ENCODE data around the gene KLHL26. TPM values are rescaled to one million over a fixed set of nuclear protein-coding genes. Genes with fewer than 3 reads are reported as not detected.

Gene KLHL26
- total RNA-seq, 1 donor from 2014 or later: 17.1 TPM

DNA sequence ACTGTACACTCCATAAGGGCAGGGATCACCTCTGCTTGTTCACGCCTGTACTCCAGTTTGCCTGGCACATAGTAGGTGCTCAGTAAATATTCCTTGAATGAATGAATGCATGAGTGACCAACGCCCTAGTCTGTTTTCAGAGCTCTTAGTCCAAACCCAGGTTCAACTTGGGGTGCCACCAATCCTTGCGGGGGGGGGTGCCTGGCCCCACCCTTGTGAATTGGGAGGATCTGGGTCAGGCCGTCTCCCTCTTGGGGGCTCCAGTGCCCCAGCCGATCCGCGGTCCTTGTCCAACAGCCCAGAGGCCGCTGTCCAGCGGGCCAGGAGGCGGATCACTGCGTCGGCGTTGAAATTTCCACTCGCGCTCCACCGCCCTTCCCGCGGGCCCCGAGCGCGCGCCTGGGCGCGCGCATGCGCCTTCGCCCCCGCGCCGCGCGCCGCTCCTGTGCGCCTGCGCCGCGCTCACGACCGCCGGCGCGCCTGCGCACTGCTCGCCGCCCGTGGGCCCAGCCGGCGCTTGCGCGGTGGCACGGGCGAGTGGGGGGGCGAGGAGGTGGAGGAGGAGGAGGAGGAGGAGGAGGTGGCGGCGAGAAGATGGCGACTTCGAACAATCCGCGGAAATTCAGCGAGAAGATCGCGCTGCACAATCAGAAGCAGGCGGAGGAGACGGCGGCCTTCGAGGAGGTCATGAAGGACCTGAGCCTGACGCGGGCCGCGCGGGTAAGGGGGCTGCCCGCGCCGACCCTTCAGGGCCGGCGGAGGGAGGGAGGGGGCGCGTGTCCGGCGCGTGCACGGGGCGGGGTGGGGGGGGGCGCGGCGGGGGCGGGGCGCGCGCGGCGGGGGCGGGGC lies 46.5 kb downstream of the KLHL26 start, which contains the start of gene CRTC1:
Gene CRTC1 (plus strand): TSS at position 572 of the 849 bp plus-strand sequence. CDS start 23 bp downstream, at position 595.
- DNase-seq (ENCODE audit: low spot score): peak; percentile 95

DNA sequence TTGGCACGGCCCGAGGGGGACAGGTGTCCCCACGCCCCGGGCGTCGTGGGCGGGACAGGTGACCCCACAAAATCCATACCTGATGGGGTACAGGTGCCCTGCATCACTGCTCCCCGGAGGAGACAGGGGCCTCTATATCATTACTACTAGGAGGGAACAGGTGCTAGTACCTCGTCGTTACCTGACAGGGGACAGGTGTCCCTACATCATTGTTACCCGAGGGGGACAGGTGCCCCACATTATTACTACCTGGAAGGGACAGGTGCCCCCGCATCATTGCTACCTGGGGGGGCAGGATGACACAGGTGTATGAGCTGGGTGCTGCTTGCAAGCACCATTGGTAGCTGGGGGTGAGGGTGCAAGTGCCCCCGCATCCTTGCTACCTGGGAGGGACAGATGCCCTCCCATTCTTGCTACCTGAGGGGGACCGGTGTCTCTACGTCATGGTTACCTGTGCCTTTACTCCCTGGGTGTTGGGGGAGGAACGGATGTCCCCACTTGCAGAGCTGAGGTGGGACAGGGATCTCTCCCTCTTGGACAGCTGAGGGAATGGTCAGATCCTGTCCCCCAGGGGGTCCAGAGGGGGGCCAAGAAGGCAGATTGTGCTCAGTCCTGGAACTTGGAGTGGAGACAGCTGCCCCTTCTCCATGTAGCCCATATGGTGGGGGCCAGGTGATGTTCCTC lies 47.3 kb downstream of the KLHL26 start:
- DNase-seq (ENCODE audit: low spot score): no peak

DNA sequence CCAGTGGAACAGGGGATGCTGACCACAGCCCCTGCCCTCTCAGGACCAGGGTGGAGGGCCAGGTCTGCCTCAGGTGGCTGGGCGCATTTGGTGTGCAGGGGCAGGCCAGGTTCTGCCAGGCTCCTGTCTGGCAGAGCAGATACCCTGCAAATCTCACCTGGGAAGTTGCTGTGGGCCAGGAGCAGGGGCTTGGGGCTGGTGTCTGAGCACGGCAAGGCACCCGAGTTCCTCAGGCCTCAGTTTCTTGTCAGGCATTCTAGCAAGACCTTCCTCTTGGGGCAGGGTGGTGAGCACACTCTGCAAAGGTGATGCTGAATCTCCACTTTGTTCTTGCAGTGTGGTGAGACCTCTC lies 47.8 kb downstream of the KLHL26 start:
- no peak for DNase-seq (ENCODE audit: low spot score)

DNA sequence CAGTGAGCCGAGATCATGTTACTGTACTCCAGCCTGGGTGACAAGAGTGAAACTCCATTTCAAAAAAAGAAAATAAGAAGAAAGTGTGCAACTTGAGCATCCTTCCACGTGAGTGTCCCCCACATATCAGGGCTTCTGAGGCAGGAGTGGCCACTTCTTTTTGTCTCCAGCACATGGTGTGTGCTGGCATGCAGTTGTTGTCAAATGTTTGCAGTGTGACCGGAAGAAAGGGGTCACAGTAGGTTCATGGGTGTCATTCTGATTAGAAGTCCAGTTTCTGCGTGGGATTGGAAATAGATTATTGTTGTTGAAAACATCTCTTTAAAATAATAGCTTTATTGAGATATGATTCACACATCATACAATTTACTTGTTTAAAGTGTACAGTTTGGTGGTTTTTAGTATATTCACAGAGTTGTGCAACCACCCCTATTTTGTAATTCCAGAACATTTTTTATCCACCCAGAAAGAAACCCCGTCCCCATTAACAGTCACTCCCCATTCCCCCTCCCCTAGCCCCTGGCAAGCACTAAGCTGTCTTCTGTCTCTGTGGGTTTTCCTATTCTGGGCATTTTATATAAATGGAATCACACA lies 48.9 kb downstream of the KLHL26 start:
- DNase-seq (ENCODE audit: low spot score): no peak

DNA sequence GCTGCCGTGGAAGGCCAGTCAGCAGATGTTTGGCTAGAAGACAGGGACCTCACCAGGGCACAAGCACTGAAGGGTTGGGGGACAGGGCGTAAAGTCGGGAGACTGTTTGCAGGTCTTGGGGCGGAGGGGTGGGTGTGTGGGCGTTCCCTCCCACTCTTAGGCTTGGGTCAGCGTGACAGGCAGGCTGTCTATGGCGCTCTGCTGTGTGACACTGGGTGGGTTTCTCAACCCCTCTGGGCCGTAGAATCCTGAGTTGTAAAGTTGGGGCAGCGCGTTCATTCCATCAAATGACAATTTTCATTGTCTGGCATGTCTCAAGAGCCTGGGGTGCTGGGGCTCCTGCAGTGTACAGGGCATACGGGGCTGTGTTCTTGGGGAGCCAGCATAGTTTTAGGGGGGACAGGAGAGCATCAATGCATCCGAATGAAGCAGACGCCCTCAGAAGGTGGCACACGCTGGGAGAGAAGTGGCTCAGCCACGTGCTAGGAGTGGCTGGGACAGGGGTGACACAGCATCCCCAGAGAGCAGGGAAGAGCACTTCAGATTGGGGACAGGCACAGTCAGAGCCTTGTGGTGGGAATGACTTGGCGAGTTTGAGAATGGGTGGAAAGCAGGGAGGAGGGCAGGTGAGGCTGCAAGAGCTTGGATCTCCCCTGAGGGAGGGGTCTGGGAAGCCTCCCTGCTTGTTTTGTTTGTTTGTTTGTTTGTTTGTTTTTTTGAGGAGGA lies 51.1 kb downstream of the KLHL26 start:
- DNase-seq (ENCODE audit: low spot score): no peak

DNA sequence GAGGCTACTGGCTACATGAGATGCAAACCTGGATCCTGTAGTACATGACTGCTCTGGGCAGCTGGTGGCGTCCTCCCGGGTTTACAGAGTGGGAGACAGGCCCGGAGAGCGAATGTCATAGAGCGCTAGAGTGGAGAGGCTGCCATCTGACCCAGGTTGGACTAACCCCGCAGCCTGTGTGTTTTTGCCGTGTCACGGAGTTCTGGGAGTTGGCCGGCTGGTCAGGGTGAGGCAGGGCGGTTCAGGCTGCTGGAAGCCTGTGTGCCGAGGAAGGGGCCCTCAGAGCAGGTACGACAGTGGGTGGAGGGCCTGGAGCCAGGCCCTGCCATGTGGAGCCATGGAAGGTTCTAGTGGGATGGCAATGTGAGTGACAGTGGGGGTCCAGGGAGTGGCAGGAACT lies 59.2 kb downstream of the KLHL26 start:
- DNase-seq (ENCODE audit: low spot score): no peak

DNA sequence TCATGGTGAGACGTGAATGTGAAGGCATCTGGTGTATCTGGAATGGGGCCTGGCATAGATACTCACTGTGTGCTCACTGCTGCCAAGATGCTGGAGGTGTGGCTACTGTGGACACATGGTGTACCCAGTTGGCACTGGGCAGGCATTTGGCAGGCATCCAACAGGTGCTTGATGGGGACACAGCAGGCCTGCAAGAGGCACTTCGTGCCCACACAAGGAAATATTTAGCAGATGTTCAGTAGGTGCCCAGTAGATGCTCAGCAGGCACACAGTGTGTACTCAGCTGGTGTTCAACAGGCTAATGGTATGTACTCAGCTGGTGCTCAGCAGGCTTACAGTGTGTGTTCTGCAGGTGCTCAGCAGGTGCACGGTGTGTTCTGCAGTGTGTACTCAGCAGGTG lies 60.9 kb downstream of the KLHL26 start:
- no peak for DNase-seq (ENCODE audit: low spot score)

DNA sequence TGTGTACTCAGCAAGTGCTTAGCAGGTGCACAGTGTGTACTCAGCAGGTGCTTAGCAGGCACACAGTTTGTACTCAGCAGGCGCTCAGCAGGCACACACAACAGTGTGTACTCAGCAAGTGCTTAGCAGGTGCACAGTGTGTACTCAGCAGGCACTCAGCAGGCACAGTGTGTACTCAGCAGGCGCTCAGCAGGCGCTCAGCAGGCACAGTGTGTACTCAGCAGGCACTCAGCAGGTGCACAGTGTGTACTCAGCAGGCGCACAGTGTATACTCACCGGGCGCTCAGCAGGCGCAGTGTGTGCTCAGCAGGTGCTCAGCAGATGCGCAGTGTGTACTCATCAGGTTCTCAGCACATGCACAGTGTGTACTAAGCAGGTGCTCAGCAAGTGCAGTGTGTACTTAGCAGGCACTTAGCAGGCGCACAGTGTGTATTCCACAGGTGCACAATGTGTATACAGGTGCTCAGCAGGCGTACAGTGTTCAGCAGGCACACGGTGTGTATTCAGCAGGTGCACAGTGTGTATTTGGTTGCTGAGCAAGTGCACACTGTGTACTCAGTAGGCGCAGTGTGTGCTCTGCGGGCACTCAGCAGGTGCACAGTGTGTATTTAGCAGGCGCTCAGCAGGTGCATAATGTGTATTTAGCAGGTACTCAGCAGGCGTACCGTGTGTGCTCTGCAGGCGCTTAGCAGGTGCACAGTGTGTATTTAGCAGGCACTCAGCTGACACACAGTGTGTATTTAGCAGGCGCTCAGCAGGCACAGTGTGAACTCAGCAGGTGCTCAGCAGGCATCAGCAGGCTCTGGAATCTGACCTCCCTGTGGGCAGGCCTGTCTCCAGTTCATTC lies 61.7 kb downstream of the KLHL26 start:
- no peak for DNase-seq (ENCODE audit: low spot score)

DNA sequence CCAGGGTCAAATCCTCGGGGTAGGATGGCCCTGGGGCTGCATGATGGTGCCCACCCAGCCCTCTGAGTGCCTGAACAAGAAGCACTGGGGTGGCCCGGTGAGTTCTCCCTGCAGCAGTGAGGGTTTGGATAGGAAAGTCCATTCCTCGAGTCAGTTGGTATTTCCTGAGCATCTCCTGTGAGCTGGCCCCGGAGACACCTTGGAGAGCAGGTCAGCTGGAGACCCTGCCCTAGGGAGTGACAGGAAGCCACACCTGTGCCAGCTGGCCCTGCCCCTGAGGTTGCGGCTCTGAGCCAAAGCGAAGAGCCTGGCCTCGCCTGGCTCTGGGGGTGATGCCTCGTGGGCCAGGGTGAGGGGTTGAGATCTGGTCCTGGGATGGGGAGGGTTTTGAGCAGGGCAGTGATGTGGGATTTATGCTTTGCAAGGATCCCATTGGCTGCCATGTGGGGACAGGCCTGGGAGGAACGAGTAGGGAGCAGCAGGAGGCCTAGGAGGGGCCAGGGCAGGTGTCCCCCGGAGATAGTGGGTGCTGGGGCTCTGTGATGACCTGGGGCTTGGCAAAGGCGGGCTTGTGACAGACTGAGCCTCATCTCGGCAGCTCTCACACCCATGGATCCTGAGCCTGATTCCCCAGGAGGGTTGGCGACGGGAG lies 62.7 kb downstream of the KLHL26 start:
- DNase-seq (ENCODE audit: low spot score): no peak

DNA sequence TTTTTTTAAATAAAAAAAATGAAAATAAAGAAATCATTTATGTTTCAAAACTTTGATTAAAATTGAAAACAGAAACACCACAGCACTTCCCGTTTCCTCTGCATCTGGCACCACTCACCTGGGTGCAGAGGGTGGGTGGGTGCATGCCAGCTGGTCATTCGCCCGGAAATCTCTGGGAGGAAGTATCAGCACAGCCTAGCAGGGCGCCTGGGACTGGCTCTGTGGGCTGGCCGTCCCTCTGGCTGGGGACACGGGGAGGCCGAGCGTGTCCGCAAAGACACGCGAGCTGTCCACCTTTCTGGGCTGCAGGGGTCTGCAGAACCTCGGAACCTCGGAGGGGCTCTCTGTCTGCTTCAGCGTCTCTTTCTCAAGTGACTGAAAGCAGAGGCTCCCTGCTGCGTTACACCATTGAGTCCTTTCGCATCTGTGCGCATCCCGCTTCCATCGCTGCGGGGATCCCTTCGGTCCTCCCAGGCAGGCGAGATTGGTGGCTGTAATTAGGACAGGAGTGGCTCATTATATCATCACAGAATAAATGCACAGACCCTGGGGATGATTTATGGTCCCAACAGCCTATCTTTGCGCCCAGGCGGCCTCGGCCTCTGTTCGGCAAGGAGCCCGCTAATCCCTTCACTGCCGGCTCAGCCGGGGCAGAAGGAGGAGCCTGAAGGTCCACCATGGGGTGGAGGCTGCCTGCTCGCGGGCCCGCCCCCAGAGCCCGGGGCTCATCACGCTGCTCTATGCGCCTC lies 63.8 kb downstream of the KLHL26 start:
- no peak for DNase-seq (ENCODE audit: low spot score)

DNA sequence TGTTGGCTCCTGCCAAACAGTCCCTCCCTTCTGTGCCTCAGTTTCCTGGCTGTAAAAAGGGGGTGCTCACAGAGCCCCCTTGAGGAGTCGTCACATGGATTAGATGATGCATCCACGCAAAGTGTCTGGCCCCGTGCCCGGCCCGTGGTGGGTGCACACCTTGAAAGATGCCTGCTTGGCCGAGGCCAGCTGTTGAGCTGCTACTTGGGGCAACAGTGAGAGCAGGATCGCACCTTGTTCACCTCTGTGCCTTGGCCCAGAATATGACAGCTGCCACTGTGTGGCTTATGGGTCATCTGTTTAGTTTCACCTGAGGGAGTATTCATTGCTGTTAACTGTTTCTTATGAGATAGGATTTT lies 64.4 kb downstream of the KLHL26 start:
- no peak for DNase-seq (ENCODE audit: low spot score)

DNA sequence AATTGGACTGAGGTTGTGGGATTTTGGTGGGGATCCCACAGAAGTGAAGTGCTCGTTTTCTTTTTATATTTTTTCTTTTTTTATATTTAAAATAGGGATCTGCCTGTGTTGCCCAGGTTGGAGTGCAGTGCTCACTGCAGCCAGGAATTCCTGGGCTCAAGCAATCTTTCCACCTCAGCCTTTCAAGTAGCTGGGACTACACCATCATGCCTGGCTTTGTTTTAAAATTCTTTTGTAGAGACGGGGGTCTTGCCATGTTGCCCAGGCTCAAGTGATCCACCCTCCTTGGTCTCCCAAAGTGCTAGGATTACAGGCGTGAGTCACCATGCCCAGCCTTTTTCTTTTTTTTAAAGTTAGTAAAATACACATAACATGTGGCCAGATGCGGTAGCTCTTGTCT lies 67.2 kb downstream of the KLHL26 start:
- DNase-seq (ENCODE audit: low spot score): no peak

DNA sequence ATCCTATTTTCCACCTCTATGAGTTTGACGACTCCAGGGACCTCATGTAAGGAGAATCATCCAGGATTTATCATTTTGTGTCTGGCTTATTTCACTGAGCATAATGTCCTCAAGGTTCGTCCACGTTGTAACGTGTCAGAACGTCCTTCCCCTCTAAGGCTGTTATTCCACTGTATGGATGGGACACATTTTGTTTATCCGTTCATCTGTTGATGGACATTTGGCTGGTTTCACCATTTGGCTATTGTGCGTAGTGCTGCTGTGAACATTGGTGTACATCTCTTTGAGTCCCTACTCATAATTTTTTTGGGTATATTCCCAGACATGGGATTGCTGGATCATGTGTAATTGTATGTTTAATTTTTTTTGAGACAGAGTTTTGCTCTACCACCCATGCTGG lies 68.1 kb downstream of the KLHL26 start:
- DNase-seq (ENCODE audit: low spot score): no peak

DNA sequence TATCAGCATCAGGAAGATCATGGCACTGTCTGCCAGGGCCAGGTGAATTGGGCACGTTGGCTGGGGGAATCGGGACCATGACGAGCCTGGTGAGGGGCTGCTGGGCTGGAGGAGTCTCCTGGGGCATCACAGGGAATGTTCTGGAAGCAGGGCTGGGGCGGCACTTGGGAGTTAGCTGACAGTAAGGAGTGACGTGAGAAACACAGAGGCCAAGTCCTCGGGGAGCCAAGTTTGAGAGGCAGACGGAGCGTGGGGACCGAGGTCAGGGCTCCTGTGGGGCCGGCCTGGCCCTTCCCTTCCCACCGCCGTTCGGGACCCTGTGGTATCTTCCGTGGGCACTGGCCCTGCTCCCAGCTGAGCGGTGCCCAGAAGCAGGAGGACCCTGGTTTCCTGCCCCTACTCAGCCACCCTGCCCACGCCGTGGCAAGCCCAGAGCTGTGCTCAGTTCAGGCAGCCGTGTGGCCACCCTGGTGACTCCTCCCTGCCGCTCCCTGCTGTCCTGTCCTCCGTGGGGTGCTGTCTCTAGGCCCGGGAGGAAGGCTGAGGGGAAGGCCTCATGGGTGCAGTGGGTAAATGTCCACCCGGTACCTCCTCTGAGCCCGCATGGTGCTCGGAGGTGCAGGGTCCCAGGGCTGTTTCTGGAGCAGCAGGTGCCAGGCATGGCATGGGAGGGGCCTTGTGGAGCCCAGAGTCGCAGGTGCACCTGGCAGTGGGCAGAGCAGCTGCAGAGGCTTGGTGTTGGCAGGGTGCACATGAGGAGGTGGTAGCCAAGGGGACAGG lies 71.8 kb downstream of the KLHL26 start:
- DNase-seq (ENCODE audit: low spot score): no peak

DNA sequence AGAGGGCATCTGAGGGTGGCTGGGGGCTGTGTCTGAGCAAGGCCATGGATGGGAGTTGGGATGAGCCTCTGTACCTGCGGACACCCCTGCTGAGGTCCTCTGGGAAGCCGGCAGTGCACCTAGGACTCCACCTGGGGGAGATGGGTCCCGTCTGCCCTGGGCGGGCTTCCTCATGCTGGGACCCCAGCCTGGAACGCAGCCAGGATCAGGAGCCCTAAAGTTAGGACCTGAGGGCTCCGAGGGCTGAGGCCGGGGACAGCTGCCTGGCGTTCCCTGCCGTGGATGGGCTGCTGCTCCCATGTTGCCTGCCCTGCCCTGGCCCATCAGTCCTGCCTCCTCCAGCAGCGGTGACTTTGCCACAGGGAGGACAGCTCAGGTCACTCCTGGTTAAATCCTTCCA lies 72.7 kb downstream of the KLHL26 start:
- DNase-seq (ENCODE audit: low spot score): no peak

DNA sequence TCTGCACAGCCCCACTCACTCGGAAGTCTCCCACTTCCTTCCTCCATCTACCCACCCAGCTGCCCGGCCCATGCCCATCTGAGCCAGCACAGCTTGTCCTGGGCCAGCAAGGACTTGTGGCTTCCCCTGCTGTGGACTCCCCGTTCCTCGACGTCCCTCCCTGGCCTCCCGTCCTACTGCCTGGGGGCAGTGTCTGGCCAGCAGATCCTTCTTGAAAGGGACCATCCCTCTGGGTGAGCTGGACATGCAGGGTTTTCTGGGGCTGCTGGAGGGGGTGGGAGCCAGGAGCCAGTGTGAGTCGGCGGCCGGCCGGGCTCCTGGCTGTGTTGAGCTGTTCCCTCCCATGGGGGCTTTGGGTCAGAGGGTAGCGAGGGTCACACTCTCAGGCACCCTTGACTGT lies 73.4 kb downstream of the KLHL26 start:
- DNase-seq (ENCODE audit: low spot score): no peak

DNA sequence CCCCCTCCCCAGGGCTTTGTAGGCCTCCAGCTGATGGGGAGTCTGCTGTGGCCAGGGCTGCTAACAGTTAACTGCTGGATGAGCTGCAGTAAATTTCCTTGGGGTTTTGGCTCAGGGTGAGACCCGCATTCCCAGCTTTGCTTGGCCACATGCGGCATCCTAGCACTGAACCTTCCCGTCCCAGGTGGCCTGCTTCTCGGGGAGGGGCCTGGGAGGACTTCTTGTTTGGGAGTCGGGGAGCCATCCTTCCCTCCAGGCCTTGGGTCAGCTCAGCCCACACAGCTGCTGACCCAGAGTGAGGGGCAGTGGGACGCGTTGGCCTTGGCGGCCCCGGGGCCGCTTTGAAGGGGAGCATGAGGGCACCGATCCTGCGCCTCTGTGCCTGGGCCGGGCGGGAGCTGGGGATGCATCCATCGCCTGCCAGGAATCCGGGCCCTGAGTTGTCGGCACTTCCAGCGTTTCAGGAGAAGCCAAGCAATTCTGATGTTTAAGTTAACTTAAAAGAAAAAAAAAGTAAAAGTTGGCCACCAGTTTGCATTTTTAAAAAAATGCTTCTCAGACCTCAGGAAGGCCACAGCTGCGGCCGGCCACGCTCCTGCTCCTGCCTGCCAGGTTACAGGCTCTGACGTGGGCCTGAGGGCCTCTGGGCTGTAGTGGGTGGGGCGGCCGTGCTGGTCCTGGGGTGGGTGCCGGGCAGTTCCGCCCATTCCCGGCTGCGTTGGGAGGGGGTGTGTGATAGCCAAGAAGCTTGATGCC lies 74.3 kb downstream of the KLHL26 start:
- no peak for DNase-seq (ENCODE audit: low spot score)

DNA sequence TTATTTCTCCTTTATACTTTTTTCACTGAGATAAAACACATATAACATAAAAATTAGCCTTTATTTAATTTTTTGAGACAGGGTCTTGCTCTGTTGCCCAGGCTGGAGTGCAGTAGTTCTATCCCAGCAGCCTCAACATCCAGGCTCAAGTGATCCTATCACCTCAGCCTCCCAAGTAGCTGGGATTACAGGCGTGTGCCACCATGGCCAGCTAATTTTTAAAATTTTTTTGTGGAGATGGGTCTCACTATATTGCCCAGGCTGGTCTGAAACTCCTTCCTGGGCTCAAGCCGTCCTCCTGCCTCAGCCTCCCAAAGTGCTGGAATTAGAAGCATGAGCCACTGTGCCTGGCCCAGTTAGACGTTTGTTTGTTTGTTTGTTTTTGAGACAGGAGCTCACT lies 75.1 kb downstream of the KLHL26 start:
- no peak for DNase-seq (ENCODE audit: low spot score)

Data from mesenteric fat pad (tissue), 1 donor.